ENCODE data around the gene UBE2S. TPM values are rescaled to one million over a fixed set of nuclear protein-coding genes. Genes with fewer than 3 reads are reported as not detected.

The UBE2S gene
- polyA plus RNA-seq, 3 donors: 16.1 to 40.9 (median 21.9) TPM

DNA sequence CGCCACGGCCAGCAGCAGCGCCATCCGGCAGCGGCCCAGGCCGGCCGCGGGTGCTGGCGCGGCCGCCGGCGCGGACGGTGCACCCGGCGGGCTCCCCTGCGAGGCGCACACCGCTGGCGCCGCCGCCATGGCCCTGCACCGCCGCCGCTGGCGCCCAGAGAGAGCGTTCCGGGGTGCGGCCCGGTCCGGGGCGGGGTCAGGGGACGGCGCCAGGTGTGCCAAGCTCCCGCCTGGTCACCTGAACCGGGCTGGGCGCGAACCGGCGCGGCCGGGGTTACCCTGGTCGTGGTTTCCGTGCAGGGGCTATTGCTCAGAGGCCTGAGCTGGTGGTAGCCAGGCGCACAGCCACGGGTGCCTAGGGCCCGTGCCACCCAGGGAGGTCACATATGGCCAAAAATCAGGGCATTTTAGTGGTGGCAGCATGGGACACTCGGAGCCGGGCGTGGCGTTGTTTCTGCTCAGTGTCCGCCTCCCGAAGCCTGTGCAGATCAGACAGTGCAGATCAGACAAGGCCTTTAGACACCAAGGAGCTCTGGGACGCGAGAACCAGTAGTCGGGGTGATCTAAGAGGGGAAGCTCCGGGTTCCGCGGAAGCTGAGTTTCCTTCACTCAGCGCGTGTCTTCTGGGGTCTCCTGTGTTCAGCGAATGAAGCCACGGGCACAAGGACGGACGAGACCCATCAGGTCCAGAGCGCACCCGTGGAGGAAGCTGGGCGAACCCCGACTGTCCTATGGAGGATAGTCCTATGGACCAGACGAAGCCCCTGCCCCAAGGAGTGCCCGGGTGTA lies 23.3 kb downstream of the UBE2S start, which contains the start of gene TMEM238:
TMEM238 (minus strand) TSS at position 162 of the 789 bp plus-strand sequence; CDS start at position 129, 33 bp downstream.
- Histone ChIP-seq H3K4me3 (replicated peaks in 1 of 3; ENCODE audit: low read depth in 2 of 3, low read length in 3 of 3) (peak within 1 kb of the TSS; percentile 43 to 95 (median 92)), H3K79me2 (ENCODE audit: insufficient read depth, low read length) (peaks cover 36% of the 10 kb centered on the region), H3K27ac (ENCODE audit: low read depth in 1 of 2, low read length in 2 of 2) (peak within 1 kb of the TSS; percentile 63 to 93), H2AFZ (ENCODE audit: insufficient read depth, low read depth, low read length, poor library complexity, severe bottlenecking) (peak within 1 kb of the TSS; percentile 90), H3K9ac (ENCODE audit: insufficient read depth, low read length, poor library complexity, severe bottlenecking) (peak within 1 kb of the TSS; percentile 83), H3K27me3 (ENCODE audit: control insufficient read depth in 2 of 2, insufficient read depth in 2 of 2, low read length in 2 of 2) (no peaks in the 10 kb centered on the region), H4K20me1 (ENCODE audit: insufficient read depth, low read length) (peaks cover 35% of the 10 kb centered on the region), H3K9me3 (replicated peaks in 1 of 2; ENCODE audit: control insufficient read depth in 1 of 2, insufficient read depth in 1 of 2, low read length in 2 of 2) (no peaks in the 10 kb centered on the region), H3K4me2 (replicated peaks; ENCODE audit: extremely low read depth, low read length, poor library complexity, severe bottlenecking) (peak within 1 kb of the TSS; percentile 99), H3K4me1 (ENCODE audit: control insufficient read depth in 1 of 2, insufficient read depth in 2 of 2, low read length in 2 of 2) (peaks cover 43 to 55% of the 10 kb centered on the region in 2 donors), H3K36me3 (replicated peaks in 1 of 2; ENCODE audit: control insufficient read depth in 1 of 2, insufficient read depth in 2 of 2, low read length in 2 of 2) (peaks cover 22 to 24% of the 10 kb centered on the region in 2 donors)
- Mint-ChIP-seq H3K4me3 (peak within 1 kb of the TSS; percentile 100), H3K27ac (peak within 1 kb of the TSS; percentile 90 to 99 (median 97)), H3K9me3 (peaks cover 0 to 3% (median 0%) of the 10 kb centered on the region in 7 donors), H3K36me3 (peaks cover 27 to 31% of the 10 kb centered on the region in 2 donors), H3K27me3 (ENCODE audit: low read depth in 3 of 3) (peaks cover 6 to 15% (median 11%) of the 10 kb centered on the region in 3 donors), H3K4me1 (peaks cover 50% of the 10 kb centered on the region)
- WGBS (ENCODE audit: insufficient coverage): 12% methylated on average over 72 of the region's 72 CpGs
- intact Hi-C loops (cut with micrococcal nuclease): loop anchor here (2.0 to 5.0 kb wide), 5 partner anchors 42 to 92 kb away; partner anchors contain the start of gene KMT5C (in 1 of the 2)
- TF ChIP-seq, protein P1, sequence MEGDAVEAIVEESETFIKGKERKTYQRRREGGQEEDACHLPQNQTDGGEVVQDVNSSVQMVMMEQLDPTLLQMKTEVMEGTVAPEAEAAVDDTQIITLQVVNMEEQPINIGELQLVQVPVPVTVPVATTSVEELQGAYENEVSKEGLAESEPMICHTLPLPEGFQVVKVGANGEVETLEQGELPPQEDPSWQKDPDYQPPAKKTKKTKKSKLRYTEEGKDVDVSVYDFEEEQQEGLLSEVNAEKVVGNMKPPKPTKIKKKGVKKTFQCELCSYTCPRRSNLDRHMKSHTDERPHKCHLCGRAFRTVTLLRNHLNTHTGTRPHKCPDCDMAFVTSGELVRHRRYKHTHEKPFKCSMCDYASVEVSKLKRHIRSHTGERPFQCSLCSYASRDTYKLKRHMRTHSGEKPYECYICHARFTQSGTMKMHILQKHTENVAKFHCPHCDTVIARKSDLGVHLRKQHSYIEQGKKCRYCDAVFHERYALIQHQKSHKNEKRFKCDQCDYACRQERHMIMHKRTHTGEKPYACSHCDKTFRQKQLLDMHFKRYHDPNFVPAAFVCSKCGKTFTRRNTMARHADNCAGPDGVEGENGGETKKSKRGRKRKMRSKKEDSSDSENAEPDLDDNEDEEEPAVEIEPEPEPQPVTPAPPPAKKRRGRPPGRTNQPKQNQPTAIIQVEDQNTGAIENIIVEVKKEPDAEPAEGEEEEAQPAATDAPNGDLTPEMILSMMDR (IDR thresholded peaks at IDR 0.05): no peak
- DNase-seq: peak in 1 of 3 donors; percentile 20

DNA sequence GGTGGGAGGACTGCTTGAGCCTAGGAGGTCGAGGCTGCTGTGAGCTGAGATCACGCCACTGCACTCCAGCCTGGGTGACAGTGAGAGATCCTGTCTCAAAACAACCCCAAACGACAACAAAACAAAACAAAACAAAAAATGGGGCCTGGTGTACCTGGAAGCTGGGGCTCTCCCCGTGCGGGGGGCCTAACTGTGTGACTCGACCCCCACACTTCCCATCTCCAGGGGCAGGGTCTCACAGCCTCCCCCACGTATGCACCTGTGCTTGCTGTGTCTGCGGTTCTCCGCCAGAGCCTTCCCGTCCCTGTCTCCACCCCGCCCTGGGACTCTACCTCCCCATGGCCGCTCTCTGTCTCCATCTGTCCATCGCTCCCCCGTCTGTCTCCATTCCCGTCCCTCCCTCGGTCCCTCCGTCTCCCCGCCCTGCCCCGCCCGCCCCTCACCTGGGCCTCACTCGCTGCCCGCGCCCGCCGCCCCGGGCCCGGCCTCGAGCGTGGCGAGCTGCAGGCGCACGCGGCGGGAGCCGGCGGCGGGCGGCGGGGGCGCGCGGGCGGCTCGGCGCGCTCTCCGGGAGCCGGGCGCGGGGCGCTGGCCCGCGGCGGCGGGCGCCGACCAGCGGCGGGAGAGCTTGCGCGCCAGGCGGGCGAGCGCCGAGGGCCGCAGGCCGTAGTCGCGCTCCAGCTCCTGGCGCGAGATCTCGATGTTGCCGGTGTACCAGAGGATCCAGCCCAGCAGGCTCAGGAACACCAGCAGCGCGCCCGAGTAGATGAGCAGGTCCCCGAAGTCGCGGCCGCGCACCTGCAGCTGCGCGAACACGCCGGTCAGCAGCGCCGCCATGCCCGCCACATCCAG lies 24.1 kb downstream of the UBE2S start:
- intact Hi-C loops (cut with micrococcal nuclease): loop anchor here (2.0 to 5.0 kb wide), 5 partner anchors 41 to 91 kb away; partner anchors contain the start of gene KMT5C (in 1 of the 2)

More for the DNA sequence above, 24.1 kb downstream of the UBE2S start:
- peak overlapping the region; percentile 99 for H3K4me2 ChIP-seq (replicated peaks; ENCODE audit: extremely low read depth, low read length, poor library complexity, severe bottlenecking)
- peaks cover 27% of the 10 kb centered on the region for H4K20me1 ChIP-seq (ENCODE audit: insufficient read depth, low read length)
- no peaks in the 10 kb centered on the region for H3K9me3 ChIP-seq (replicated peaks in 1 of 2; ENCODE audit: control insufficient read depth in 1 of 2, insufficient read depth in 1 of 2, low read length in 2 of 2)
- TF ChIP-seq, protein P1 (IDR thresholded peaks at IDR 0.05): no peak
- H3K27me3 ChIP-seq (ENCODE audit: control insufficient read depth in 2 of 2, insufficient read depth in 2 of 2, low read length in 2 of 2): peaks cover 0 to 2% of the 10 kb centered on the region in 2 donors
- peak overlapping the region; percentile 83 for H3K9ac ChIP-seq (ENCODE audit: insufficient read depth, low read length, poor library complexity, severe bottlenecking)
- H2AFZ ChIP-seq (ENCODE audit: insufficient read depth, low read depth, low read length, poor library complexity, severe bottlenecking): peak overlapping the region; percentile 90
- 1% methylated on average over 79 of the region's 88 CpGs for WGBS (ENCODE audit: insufficient coverage)
- Mint-ChIP-seq H3K36me3 (peaks cover 19 to 24% of the 10 kb centered on the region in 2 donors), H3K27me3 (ENCODE audit: low read depth in 3 of 3) (peaks cover 7 to 20% (median 13%) of the 10 kb centered on the region in 3 donors), H3K4me1 (peaks cover 43% of the 10 kb centered on the region), H3K4me3 (peak overlapping the region; percentile 79 to 88), H3K9me3 (peaks cover 0 to 3% (median 0%) of the 10 kb centered on the region in 7 donors), H3K27ac (peak overlapping the region in 4 of 7 donors; percentile 50 to 79 (median 56))
- peak overlapping the region; percentile 19 to 92 (median 27) for H3K4me3 ChIP-seq (replicated peaks in 1 of 3; ENCODE audit: low read depth in 2 of 3, low read length in 3 of 3)
- H3K4me1 ChIP-seq (ENCODE audit: control insufficient read depth in 1 of 2, insufficient read depth in 2 of 2, low read length in 2 of 2): peaks cover 41 to 46% of the 10 kb centered on the region in 2 donors
- no peak overlapping the region for H3K27ac ChIP-seq (ENCODE audit: low read depth in 1 of 2, low read length in 2 of 2)
- H3K36me3 ChIP-seq (replicated peaks in 1 of 2; ENCODE audit: control insufficient read depth in 1 of 2, insufficient read depth in 2 of 2, low read length in 2 of 2): peaks cover 14 to 15% of the 10 kb centered on the region in 2 donors
- peak; percentile 44 to 55 (median 46) for DNase-seq
- peaks cover 27% of the 10 kb centered on the region for H3K79me2 ChIP-seq (ENCODE audit: insufficient read depth, low read length)

Measured in CD14-positive monocyte (primary cell).